PC-3 (cell line): ENCODE measurements around the gene MRPL49. TPM values are rescaled to one million over a fixed set of nuclear protein-coding genes. Genes with fewer than 3 reads are reported as not detected.

Experiments used
- ATAC-seq: fragments of 200-7000 bp; cut with Tn5 transposase; 2 replicates; pipeline ENCODE4 v1.9.1; 2020; ENCODE audit warnings: mild to moderate bottlenecking, moderate library complexity
- BruUV-seq: library from RNA; stranded (reverse); fragments of 400-500 nt; replicated peaks from 2 replicates; lab custom pipeline; 2021; lab: Mats Ljungman, UMichigan
- CTCF ChIA-PET: fragments of 300-600 bp; sonication (Branson Sonifier 250); formaldehyde crosslinking; loops from one replicate; lab custom pipeline; 2022; ENCODE audit warnings: antibody characterized with exemption; lab: Charles Lee
- POLR2A ChIA-PET: fragments of 300-600 bp; sonication (Branson Sonifier 250); formaldehyde crosslinking; loops from one replicate; lab custom pipeline; 2022; ENCODE audit warnings: antibody characterized with exemption; ENCODE audit not compliant: unreplicated experiment; lab: Charles Lee
- DNase-seq: peaks from one replicate; pipeline ENCODE4 v3.0.0-alpha.2; 2015
- H2AFZ ChIP-seq: fragments of 300-600 bp; sonication (generic); 2 replicates; pipeline ENCODE4 v1.6.0; 2016; ENCODE audit warnings: antibody characterized with exemption, low read length
- H3F3A ChIP-seq: fragments of 300-600 bp; sonication (generic); one replicate; pipeline ENCODE4 v1.6.0; 2017; ENCODE audit warnings: antibody characterized with exemption, low read length, control low read depth, mild to moderate bottlenecking; ENCODE audit not compliant: unreplicated experiment
- H3K27ac ChIP-seq: fragments of 300-600 bp; sonication (generic); 2 replicates; pipeline ENCODE4 v1.5.1; 2016; ENCODE audit warnings: mild to moderate bottlenecking, low read length
- H3K27me3 ChIP-seq: fragments of 300-600 bp; sonication (generic); 2 replicates; pipeline ENCODE4 v1.6.1; 2016; ENCODE audit warnings: low read length, mixed read lengths
- H3K36me3 ChIP-seq: fragments of 300-600 bp; sonication (generic); 2 replicates; pipeline ENCODE4 v1.6.1; 2016; ENCODE audit warnings: low read depth, mixed run types, low read length, mixed read lengths
- H3K4me1 ChIP-seq: fragments of 300-600 bp; sonication (generic); 2 replicates; pipeline ENCODE4 v1.5.1; 2016; ENCODE audit warnings: low read length; ENCODE audit not compliant: insufficient read depth
- H3K4me2 ChIP-seq: fragments of 300-600 bp; sonication (generic); 2 replicates; pipeline ENCODE4 v1.6.0; 2016; ENCODE audit warnings: low read length
- H3K4me3 ChIP-seq: fragments of 300-600 bp; sonication (generic); 2 replicates; pipeline ENCODE4 v1.5.1; 2016; ENCODE audit warnings: mild to moderate bottlenecking, low read length, mixed read lengths
- H3K79me2 ChIP-seq: fragments of 300-600 bp; sonication (generic); 2 replicates; pipeline ENCODE4 v1.6.1; 2017; ENCODE audit warnings: low read length, mixed read lengths
- H3K9ac ChIP-seq: fragments of 300-600 bp; sonication (generic); 2 replicates; pipeline ENCODE4 v1.6.0; 2016; ENCODE audit warnings: mild to moderate bottlenecking, low read length
- H3K9me2 ChIP-seq: fragments of 300-600 bp; sonication (generic); replicated peaks from 2 replicates; pipeline ENCODE4 v1.6.1; 2016; ENCODE audit warnings: mixed run types, low read length, mixed read lengths
- H3K9me3 ChIP-seq: fragments of 300-600 bp; sonication (generic); 2 replicates; pipeline ENCODE4 v1.6.1; 2016; ENCODE audit warnings: low read length, mixed read lengths
- H4K20me1 ChIP-seq: fragments of 300-600 bp; sonication (generic); 2 replicates; pipeline ENCODE4 v1.6.1; 2016; ENCODE audit warnings: low read length, mixed read lengths
- CTCF ChIP-seq: fragments of 300-600 bp; sonication (generic); conservative IDR thresholded peaks from 2 replicates; pipeline ENCODE4 v1.5.1; 2017; ENCODE audit warnings: antibody characterized with exemption, low read depth, mild to moderate bottlenecking, low read length
- EZH2 ChIP-seq: fragments of 300-600 bp; sonication (generic); IDR thresholded peaks from one replicate; pipeline ENCODE4 v1.6.1; 2017; ENCODE audit warnings: antibody characterized with exemption, mild to moderate bottlenecking, low read length; ENCODE audit not compliant: unreplicated experiment
- EZH2phosphoT487 ChIP-seq: fragments of 300-600 bp; sonication (generic); IDR thresholded peaks from 2 replicates; pipeline ENCODE4 v1.6.1; 2018; ENCODE audit warnings: mild to moderate bottlenecking, antibody characterized with exemption, low read length, borderline replicate concordance
- intact Hi-C: fragments of 100-400 bp; cut with micrococcal nuclease; formaldehyde crosslinking; loops from 2 replicates; pipeline ENCODE4 v1.9.0; 2023
- total RNA-seq: library from RNA; depleted of rRNA; stranded (reverse); fragments of >200 nt; gene quantifications from 2 replicates; pipeline ENCODE4 v1.2.3, GENCODE V29; 2014

Gene MRPL49
- total RNA-seq, 1 experiment from 2014 or later: 163 TPM

DNA sequence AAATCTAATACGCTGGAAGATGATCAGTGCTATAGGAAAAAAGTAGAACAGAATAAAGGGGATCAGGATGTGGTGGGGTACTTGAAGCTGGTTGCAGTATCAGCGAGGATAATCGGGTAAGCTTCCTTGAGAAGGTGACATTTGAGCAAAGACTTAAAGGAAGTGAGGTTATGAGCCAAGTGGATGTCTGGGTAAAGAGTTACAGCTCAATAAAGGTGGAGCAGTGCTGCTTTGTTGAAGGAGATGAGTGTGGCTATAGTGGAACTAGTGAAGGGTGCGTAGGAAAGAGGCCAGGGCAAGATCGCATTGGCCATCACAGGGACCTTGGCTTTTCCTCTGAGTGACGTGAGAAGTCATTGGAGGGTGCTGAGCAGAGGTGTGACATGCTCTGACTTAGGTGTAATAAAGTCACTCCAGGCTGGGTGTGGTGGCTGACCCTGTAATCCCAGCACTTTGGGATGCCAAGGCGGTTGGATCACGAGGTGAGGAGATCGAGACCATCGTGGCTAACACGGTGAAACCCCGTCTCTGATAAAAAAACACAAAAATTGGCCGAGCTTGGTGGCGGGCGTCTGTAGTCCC lies 14.5 kb downstream of the MRPL49 start:
- H3K36me3 ChIP-seq: peaks cover 13% of the 10 kb centered on the region; the same call in 1 of the 2 replicates
- H3K27me3 ChIP-seq: 0 out of 2 replicates have a peak, but pooled peaks cover 3% of the 10 kb centered on the region
- ChIA-PET CTCF (no interaction called here), POLR2A (interaction anchor here (0.6 kb wide), 1 partner anchor 139 kb away, joined by 11 read pairs; no protein-coding TSS in a partner anchor)
- ATAC-seq (no peak), DNase-seq (no peak)
- no peak overlapping the region for H3K27ac ChIP-seq
- peaks cover 29% of the 10 kb centered on the region for H3K79me2 ChIP-seq
- H4K20me1 ChIP-seq: no peaks in the 10 kb centered on the region; the same call in 1 of the 2 replicates
- H3K4me2 ChIP-seq: no peak overlapping the region
- H2AFZ ChIP-seq: no peak overlapping the region
- peaks cover 16% of the 10 kb centered on the region for H3K4me1 ChIP-seq
- TF ChIP-seq EZH2 (no peak), EZH2phosphoT487 (no peak), CTCF (no peak)
- H3F3A ChIP-seq: no peaks in the 10 kb centered on the region
- no peak overlapping the region for H3K4me3 ChIP-seq
- no peaks in the 10 kb centered on the region for H3K9me3 ChIP-seq
- H3K9ac ChIP-seq: no peak overlapping the region
- intact Hi-C loops: no loop called here
- no TSS peak for BruUV-seq
- no peaks in the 10 kb centered on the region for H3K9me2 ChIP-seq

DNA sequence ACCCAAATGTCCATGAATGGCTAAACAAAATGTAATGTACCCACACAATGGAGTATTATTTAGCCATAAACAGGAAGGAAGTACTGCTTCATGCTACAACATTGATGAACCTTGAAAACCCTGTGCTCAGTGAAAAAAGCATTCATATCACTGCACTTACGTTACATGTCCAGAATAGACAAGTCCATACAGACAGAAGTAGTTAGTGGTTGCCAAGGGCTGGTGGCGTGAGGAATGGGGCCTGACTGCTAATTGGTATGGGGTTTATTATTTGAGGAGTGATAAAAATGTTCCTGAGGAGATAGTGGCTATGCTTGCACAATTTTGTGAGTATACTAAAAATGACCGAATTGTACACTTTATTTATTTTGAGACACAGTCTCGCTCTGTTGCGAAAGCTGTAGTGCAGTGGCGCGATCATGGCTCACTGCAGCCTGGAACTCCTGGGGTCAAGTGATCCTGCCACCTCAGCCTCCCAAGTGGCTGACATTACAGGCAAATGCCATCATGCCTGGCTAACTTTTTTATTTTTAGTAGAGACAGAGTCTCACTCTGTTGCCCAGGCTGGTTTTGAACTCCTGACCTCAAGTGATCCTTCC lies 19.9 kb downstream of the MRPL49 start:
- Histone ChIP-seq H4K20me1 (no peaks in the 10 kb centered on the region), H3K79me2 (no peaks in the 10 kb centered on the region), H3K9me2 (no peaks in the 10 kb centered on the region), H3K27ac (no peak overlapping the region), H3K4me3 (no peak overlapping the region), H3K4me1 (no peaks in the 10 kb centered on the region), H3K9me3 (no peaks in the 10 kb centered on the region), H3K9ac (no peak overlapping the region), H3K4me2 (no peak overlapping the region), H2AFZ (no peak overlapping the region), H3F3A (no peaks in the 10 kb centered on the region), H3K36me3 (no peaks in the 10 kb centered on the region), H3K27me3 (0 out of 2 replicates have a peak, but pooled peaks cover 3% of the 10 kb centered on the region)
- ATAC-seq: no peak
- intact Hi-C loops: no loop called here
- DNase-seq: no peak
- POLR2A ChIA-PET: no interaction called here
- CTCF ChIA-PET: no interaction called here
- BruUV-seq: no TSS peak
- TF ChIP-seq CTCF (no peak), EZH2 (no peak), EZH2phosphoT487 (no peak)
